ENCODE measurements around the gene PRKAG1.
A peak's percentile ranks its signal among the peaks of the same experiment; 100 is the strongest.

The PRKAG1 gene

GRCh38 chr12:48958049-48958388, 60.6 kb downstream of the PRKAG1 start:
- Histone ChIP-seq H3K27ac (ENCODE audit: low read depth, low read length, poor library complexity, severe bottlenecking) (no peak overlapping the region), H4K20me1 (ENCODE audit: insufficient read depth, low read length) (no peaks in the 10 kb centered on the region), H3K9me2 (ENCODE audit: low read depth, low read length) (no peaks in the 10 kb centered on the region), H3K79me2 (ENCODE audit: insufficient read depth, low read length) (peaks cover 18% of the 10 kb centered on the region; the same call in 1 of the 2 replicates), H3K4me3 (ENCODE audit: low read depth, low read length, poor library complexity, severe bottlenecking) (peak overlapping the region; percentile 75), H3K4me1 (ENCODE audit: insufficient read depth, low read length, severe bottlenecking) (peaks cover 32% of the 10 kb centered on the region), H3K4me2 (ENCODE audit: low read length) (peak overlapping the region; percentile 89), H3K9ac (ENCODE audit: low read length) (peak overlapping the region; percentile 54; the same call in 1 of the 2 replicates), H3K9me3 (ENCODE audit: low read length) (no peaks in the 10 kb centered on the region), H2AFZ (ENCODE audit: low read length) (no peak overlapping the region), H3K27me3 (ENCODE audit: insufficient read depth, low read length) (no peaks in the 10 kb centered on the region), H3K36me3 (ENCODE audit: insufficient read depth, low read length) (peaks cover 16% of the 10 kb centered on the region; the same call in 1 of the 2 replicates), H3F3A (ENCODE audit: insufficient read depth, low read length) (no peaks in the 10 kb centered on the region)
- no peak for TF ChIP-seq EZH2 (IDR thresholded peaks at IDR 0.05; ENCODE audit: borderline replicate concordance, low read length)
- TF ChIP-seq, protein P1, sequence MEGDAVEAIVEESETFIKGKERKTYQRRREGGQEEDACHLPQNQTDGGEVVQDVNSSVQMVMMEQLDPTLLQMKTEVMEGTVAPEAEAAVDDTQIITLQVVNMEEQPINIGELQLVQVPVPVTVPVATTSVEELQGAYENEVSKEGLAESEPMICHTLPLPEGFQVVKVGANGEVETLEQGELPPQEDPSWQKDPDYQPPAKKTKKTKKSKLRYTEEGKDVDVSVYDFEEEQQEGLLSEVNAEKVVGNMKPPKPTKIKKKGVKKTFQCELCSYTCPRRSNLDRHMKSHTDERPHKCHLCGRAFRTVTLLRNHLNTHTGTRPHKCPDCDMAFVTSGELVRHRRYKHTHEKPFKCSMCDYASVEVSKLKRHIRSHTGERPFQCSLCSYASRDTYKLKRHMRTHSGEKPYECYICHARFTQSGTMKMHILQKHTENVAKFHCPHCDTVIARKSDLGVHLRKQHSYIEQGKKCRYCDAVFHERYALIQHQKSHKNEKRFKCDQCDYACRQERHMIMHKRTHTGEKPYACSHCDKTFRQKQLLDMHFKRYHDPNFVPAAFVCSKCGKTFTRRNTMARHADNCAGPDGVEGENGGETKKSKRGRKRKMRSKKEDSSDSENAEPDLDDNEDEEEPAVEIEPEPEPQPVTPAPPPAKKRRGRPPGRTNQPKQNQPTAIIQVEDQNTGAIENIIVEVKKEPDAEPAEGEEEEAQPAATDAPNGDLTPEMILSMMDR (IDR thresholded peaks at IDR 0.05; ENCODE audit: low read length): no peak

DNA sequence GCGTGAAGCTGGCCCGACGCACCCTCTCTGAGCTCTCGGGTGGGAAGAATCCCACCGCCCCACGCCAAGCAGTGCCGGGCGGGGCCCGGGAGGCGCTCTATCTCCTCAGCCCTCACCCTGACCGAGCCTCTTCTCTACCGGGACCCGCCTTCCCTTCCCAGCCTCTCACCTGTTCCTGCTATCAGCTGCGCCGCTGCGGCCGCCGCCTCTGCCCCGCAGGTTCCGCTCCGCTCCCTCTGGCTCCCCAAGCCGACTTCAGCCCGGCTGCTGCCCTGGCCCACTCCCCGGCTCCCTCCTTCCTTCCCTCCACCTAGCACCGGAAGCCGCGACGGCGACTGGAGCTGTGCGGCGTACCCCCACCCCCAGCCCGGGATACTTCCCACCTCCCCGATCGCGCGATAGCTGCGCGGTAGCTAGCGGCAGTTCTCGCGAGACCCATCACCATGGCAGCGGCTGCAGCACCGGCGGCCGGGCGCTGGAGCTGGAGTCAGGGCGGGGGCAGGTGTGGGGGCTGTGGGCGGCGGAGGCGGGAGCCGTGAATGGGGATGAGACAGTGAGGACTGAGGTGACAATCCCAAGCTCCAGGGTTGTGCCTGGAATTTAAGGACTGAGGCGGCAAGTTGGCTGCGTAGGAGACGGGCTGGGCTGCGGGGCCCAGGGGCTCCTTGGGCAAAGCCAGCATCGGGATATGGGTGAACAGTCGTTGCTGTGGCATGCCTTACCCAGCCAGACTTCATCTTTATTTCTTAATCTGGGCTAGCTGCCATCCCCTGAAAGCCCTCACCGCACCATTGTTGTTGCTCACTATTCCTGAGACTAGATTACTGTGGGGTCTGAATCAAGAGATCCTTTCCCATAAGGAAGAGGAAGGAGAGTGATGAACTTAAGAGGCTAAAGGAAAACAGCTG, 61.2 kb downstream of the PRKAG1 start, which contains the start of gene ARF3:
TSS of gene ARF3 (minus strand) at position 347 of the 908 bp plus-strand sequence. CDS start 16,392 bp downstream, outside the sequence.
- Histone ChIP-seq H3K9me3 (ENCODE audit: low read length) (no peaks in the 10 kb centered on the region), H3K9ac (ENCODE audit: low read length) (peak within 1 kb of the TSS; percentile 70), H3K9me2 (ENCODE audit: low read depth, low read length) (no peaks in the 10 kb centered on the region), H3K4me1 (ENCODE audit: insufficient read depth, low read length, severe bottlenecking) (peaks cover 32% of the 10 kb centered on the region), H3K4me2 (ENCODE audit: low read length) (peak within 1 kb of the TSS; percentile 89), H3K36me3 (ENCODE audit: insufficient read depth, low read length) (peaks cover 22% of the 10 kb centered on the region; the same call in 1 of the 2 replicates), H3K27me3 (ENCODE audit: insufficient read depth, low read length) (no peaks in the 10 kb centered on the region), H3K4me3 (ENCODE audit: low read depth, low read length, poor library complexity, severe bottlenecking) (peak within 1 kb of the TSS; percentile 75), H3K79me2 (ENCODE audit: insufficient read depth, low read length) (peaks cover 18% of the 10 kb centered on the region; the same call in 1 of the 2 replicates), H2AFZ (ENCODE audit: low read length) (no peak within 1 kb of the TSS), H3F3A (ENCODE audit: insufficient read depth, low read length) (no peaks in the 10 kb centered on the region), H3K27ac (ENCODE audit: low read depth, low read length, poor library complexity, severe bottlenecking) (no peak within 1 kb of the TSS), H4K20me1 (ENCODE audit: insufficient read depth, low read length) (no peaks in the 10 kb centered on the region)
- TF ChIP-seq EZH2 (IDR thresholded peaks at IDR 0.05; ENCODE audit: borderline replicate concordance, low read length): no peak
- TF ChIP-seq, protein P1 (IDR thresholded peaks at IDR 0.05; ENCODE audit: low read length): no peak

GRCh38 chr12:48956279-48957140, 62.1 kb downstream of the PRKAG1 start:
- TF ChIP-seq EZH2 (IDR thresholded peaks at IDR 0.05; ENCODE audit: borderline replicate concordance, low read length): no peak
- TF ChIP-seq, protein P1 (IDR thresholded peaks at IDR 0.05; ENCODE audit: low read length): peak; percentile 35; the same call in 1 of the 2 replicates
- peaks cover 18% of the 10 kb centered on the region; the same call in 1 of the 2 replicates for H3K79me2 ChIP-seq (ENCODE audit: insufficient read depth, low read length)
- no peaks in the 10 kb centered on the region for H3K9me2 ChIP-seq (ENCODE audit: low read depth, low read length)
- no peaks in the 10 kb centered on the region for H4K20me1 ChIP-seq (ENCODE audit: insufficient read depth, low read length)
- H3K9me3 ChIP-seq (ENCODE audit: low read length): no peaks in the 10 kb centered on the region
- peak overlapping the region; percentile 89 for H3K4me2 ChIP-seq (ENCODE audit: low read length)
- H3K36me3 ChIP-seq (ENCODE audit: insufficient read depth, low read length): peaks cover 23% of the 10 kb centered on the region; the same call in 1 of the 2 replicates
- no peak overlapping the region for H2AFZ ChIP-seq (ENCODE audit: low read length)
- no peaks in the 10 kb centered on the region for H3F3A ChIP-seq (ENCODE audit: insufficient read depth, low read length)
- no peaks in the 10 kb centered on the region for H3K27me3 ChIP-seq (ENCODE audit: insufficient read depth, low read length)
- H3K27ac ChIP-seq (ENCODE audit: low read depth, low read length, poor library complexity, severe bottlenecking): no peak overlapping the region
- peak overlapping the region; percentile 70 for H3K9ac ChIP-seq (ENCODE audit: low read length)
- H3K4me3 ChIP-seq (ENCODE audit: low read depth, low read length, poor library complexity, severe bottlenecking): peak overlapping the region; percentile 75
- H3K4me1 ChIP-seq (ENCODE audit: insufficient read depth, low read length, severe bottlenecking): peaks cover 32% of the 10 kb centered on the region
